Nephron progenitor cell (in vitro differentiated cells): ENCODE data around the gene TMEM168.

Experiments used
- DNase-seq: peaks from one replicate; pipeline ENCODE4 v3.0.0; 2021
- H3K27ac Mint-ChIP-seq: 2 replicates; pipeline ENCODE4 v1.8.0; 2021; ENCODE audit warnings: mild to moderate bottlenecking, moderate library complexity, mixed read lengths
- H3K27me3 Mint-ChIP-seq: 2 replicates; pipeline ENCODE4 v1.8.0; 2021; ENCODE audit warnings: mild to moderate bottlenecking, low read depth, mixed read lengths; ENCODE audit not compliant: poor library complexity
- H3K36me3 Mint-ChIP-seq: 2 replicates; pipeline ENCODE4 v1.8.0; 2021; ENCODE audit warnings: low read depth, mixed read lengths
- H3K4me1 Mint-ChIP-seq: 2 replicates; pipeline ENCODE4 v1.8.0; 2021; ENCODE audit warnings: mixed read lengths
- H3K4me3 Mint-ChIP-seq: 2 replicates; pipeline ENCODE4 v1.8.0; 2021; ENCODE audit warnings: mild to moderate bottlenecking, moderate library complexity, mixed read lengths
- H3K9me3 Mint-ChIP-seq: 2 replicates; pipeline ENCODE4 v1.8.0; 2021; ENCODE audit warnings: mild to moderate bottlenecking, moderate library complexity, mixed read lengths
- TF ChIP-seq, protein P1 (sequence below): fragments of 200-600 bp; sonication (generic); IDR thresholded peaks from 2 replicates; pipeline ENCODE4 v1.5.0; 2021; ENCODE audit warnings: antibody characterized with exemption

TMEM168 gene

DNA sequence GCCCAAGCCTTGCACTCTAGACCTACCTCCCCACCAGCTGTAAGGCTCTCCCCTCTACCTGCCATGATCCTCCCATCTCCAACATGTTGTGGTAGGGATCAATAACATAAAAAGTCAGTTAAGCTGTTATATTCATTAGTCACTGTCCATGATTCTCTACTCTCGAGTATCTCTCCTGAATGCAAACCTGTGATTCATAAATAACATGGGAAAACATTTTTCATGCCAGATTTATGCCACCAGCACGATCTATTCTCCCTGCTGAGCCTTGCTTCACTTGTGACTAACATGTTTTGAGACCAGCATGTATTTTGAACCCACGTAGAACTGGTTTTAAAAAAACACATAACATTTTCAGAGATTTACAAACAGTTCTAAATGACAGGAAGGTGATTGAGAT, 30.3 kb downstream of the TMEM168 start:
- Mint-ChIP-seq H3K4me3 (no peak overlapping the region), H3K9me3 (no peaks in the 10 kb centered on the region), H3K27me3 (no peaks in the 10 kb centered on the region), H3K27ac (no peak overlapping the region), H3K36me3 (no peaks in the 10 kb centered on the region), H3K4me1 (no peaks in the 10 kb centered on the region)
- TF ChIP-seq, protein P1, sequence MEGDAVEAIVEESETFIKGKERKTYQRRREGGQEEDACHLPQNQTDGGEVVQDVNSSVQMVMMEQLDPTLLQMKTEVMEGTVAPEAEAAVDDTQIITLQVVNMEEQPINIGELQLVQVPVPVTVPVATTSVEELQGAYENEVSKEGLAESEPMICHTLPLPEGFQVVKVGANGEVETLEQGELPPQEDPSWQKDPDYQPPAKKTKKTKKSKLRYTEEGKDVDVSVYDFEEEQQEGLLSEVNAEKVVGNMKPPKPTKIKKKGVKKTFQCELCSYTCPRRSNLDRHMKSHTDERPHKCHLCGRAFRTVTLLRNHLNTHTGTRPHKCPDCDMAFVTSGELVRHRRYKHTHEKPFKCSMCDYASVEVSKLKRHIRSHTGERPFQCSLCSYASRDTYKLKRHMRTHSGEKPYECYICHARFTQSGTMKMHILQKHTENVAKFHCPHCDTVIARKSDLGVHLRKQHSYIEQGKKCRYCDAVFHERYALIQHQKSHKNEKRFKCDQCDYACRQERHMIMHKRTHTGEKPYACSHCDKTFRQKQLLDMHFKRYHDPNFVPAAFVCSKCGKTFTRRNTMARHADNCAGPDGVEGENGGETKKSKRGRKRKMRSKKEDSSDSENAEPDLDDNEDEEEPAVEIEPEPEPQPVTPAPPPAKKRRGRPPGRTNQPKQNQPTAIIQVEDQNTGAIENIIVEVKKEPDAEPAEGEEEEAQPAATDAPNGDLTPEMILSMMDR: no peak
- DNase-seq: no peak

DNA sequence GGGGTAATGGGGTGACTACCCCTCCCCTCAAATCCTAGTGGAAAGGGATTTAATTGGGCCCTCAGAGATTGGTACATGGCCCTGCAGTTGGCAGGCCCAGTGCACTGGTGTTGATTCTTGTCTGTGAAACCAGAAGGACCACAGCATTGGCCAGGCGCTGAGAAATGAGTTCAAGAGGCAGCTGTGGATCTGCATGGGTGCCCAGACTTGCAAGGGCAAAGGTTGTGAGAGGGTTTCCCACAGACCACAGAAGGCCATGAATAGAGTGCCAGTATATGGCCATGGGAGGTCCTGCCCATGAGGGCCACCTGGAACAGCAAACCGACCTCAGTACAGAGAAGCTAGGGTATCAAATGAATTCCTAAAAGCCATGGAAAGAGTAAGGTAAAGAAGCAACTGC, 32.9 kb downstream of the TMEM168 start:
- H3K4me3 Mint-ChIP-seq: no peak overlapping the region
- no peaks in the 10 kb centered on the region for H3K36me3 Mint-ChIP-seq
- no peaks in the 10 kb centered on the region for H3K27me3 Mint-ChIP-seq
- H3K27ac Mint-ChIP-seq: no peak overlapping the region
- DNase-seq: no peak
- no peaks in the 10 kb centered on the region for H3K4me1 Mint-ChIP-seq
- TF ChIP-seq, protein P1: no peak
- H3K9me3 Mint-ChIP-seq: no peaks in the 10 kb centered on the region

DNA sequence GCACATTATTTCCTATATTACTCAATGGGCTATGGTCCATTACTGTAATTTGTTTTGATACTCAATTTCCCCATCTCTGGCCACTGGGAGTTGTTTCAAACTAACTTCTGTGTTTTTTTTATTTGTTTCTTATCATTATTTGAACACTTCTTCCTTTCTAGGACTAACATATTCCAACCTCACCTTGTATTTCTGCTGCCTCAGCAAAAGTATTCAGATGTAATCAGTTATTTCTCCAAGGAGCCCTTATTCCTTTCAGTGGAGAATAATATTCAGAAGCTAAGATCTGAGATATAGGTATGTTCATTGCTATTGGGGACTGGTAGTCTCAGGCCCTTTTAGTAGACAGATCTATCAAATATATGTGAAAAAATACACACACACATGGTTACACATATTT, 36.9 kb downstream of the TMEM168 start:
- TF ChIP-seq, protein P1: no peak
- Mint-ChIP-seq H3K27ac (no peak overlapping the region), H3K27me3 (no peaks in the 10 kb centered on the region), H3K9me3 (no peaks in the 10 kb centered on the region), H3K36me3 (no peaks in the 10 kb centered on the region), H3K4me3 (no peak overlapping the region), H3K4me1 (no peaks in the 10 kb centered on the region)
- DNase-seq: no peak

DNA sequence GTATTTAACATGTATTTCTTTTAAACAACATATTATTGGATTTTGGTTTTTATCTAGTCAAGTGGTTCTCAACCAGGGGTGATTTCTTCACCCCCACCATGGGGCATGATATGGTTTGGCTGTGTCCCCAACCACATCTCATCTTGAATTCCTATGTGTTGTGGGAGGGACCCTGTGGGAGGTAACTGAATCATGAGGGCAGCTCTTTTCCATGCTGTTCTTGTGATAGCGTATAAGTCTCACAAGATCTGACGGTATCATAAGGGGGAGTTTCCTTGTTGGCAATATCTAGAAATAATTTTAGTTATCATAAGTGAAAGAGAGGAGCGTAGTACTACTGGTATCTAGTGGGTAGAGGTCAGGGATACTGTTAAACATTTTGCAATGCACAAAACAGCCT, 37.6 kb downstream of the TMEM168 start:
- Mint-ChIP-seq H3K36me3 (no peaks in the 10 kb centered on the region), H3K4me3 (no peak overlapping the region), H3K4me1 (no peaks in the 10 kb centered on the region), H3K9me3 (no peaks in the 10 kb centered on the region), H3K27ac (no peak overlapping the region), H3K27me3 (no peaks in the 10 kb centered on the region)
- no peak for DNase-seq
- TF ChIP-seq, protein P1: no peak

DNA sequence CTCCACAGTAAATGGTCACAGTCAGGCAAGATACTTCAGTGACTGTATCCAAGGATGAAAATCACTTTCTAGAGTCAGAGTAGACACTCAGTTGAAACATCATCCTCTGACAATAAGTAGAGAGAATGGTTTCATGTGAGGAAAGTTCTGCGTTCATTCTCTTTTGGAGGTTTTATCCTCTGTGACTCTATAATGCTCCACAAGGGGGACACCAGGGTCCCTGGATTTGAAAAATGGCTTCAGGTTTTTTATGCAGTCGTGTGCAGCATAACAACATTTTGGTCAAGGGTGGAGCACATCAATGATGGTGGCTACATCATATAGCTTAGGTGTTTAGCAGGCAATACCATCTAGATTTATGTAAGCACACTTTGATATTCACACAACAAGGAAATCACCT, 40.4 kb downstream of the TMEM168 start:
- Mint-ChIP-seq H3K27me3 (no peaks in the 10 kb centered on the region), H3K36me3 (no peaks in the 10 kb centered on the region), H3K4me3 (no peak overlapping the region), H3K4me1 (no peaks in the 10 kb centered on the region), H3K27ac (no peak overlapping the region), H3K9me3 (no peaks in the 10 kb centered on the region)
- TF ChIP-seq, protein P1: peak; percentile 8
- no peak for DNase-seq

DNA sequence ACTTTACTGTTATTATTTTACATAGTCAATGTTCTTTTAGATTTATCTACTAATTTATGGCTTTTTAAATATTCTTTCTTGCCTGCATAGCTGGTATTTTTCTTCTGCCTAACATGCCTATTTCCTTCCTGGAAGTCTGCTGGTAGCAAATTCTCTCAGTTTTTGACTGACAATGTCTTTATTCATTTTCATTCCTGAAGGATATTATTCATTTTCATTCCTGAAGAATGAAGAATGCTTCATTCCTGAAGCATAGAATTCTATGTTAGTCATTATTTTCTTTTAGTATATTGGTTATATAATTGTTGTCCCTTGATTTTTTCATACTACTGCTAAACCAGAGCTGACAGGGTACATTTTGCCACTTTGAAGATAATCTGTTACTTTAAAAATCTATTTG, 41.8 kb downstream of the TMEM168 start:
- Mint-ChIP-seq H3K36me3 (no peaks in the 10 kb centered on the region), H3K27me3 (no peaks in the 10 kb centered on the region), H3K27ac (no peak overlapping the region), H3K4me3 (no peak overlapping the region), H3K9me3 (no peaks in the 10 kb centered on the region), H3K4me1 (no peaks in the 10 kb centered on the region)
- no peak for DNase-seq
- TF ChIP-seq, protein P1: no peak
